Subcutaneous adipose tissue (tissue), 4 donors: ENCODE results near the gene C15orf40. TPM values are rescaled to one million over a fixed set of nuclear protein-coding genes. Genes with fewer than 3 reads are reported as not detected.

ENCODE experiments used
- total RNA-seq, 4 donors: library from RNA; depleted of rRNA; stranded (reverse); fragments of >200 nt; gene quantifications; one replicate each; pipeline ENCODE4 v1.1.0, GENCODE V29; 2016
- TF ChIP-seq, protein P1 (sequence below): fragments of 450-650 bp; IDR thresholded peaks from one replicate; pipeline ENCODE4 v1.5.1; 2016; ENCODE audit warnings: low read depth, mild to moderate bottlenecking, control low read depth, antibody characterized with exemption, moderate library complexity

The C15orf40 gene
- total RNA-seq, 4 donors from 2014 or later = 12.1 to 23.9 (median 12.9) TPM

DNA sequence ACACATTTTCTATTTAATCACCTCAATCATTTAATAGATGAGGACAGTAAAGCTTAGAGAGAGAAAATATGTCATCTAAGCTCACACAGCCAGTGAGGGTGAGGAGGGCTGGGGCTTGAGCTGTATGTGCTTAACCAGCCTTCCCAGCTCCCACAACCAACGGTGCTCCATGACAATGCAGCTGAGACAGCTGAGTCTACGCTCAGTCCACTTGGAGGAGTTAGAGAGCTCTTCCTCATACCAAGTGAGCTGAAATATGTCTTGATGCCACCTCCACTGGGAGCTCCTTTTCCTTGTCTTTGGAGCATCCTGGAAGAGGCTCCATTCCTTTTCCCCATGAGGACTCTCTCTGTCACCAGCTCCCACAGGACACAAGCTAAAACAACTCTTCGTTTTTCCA, 68.3 kb downstream of the C15orf40 start:
- TF ChIP-seq, protein P1, sequence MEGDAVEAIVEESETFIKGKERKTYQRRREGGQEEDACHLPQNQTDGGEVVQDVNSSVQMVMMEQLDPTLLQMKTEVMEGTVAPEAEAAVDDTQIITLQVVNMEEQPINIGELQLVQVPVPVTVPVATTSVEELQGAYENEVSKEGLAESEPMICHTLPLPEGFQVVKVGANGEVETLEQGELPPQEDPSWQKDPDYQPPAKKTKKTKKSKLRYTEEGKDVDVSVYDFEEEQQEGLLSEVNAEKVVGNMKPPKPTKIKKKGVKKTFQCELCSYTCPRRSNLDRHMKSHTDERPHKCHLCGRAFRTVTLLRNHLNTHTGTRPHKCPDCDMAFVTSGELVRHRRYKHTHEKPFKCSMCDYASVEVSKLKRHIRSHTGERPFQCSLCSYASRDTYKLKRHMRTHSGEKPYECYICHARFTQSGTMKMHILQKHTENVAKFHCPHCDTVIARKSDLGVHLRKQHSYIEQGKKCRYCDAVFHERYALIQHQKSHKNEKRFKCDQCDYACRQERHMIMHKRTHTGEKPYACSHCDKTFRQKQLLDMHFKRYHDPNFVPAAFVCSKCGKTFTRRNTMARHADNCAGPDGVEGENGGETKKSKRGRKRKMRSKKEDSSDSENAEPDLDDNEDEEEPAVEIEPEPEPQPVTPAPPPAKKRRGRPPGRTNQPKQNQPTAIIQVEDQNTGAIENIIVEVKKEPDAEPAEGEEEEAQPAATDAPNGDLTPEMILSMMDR = no peak

DNA sequence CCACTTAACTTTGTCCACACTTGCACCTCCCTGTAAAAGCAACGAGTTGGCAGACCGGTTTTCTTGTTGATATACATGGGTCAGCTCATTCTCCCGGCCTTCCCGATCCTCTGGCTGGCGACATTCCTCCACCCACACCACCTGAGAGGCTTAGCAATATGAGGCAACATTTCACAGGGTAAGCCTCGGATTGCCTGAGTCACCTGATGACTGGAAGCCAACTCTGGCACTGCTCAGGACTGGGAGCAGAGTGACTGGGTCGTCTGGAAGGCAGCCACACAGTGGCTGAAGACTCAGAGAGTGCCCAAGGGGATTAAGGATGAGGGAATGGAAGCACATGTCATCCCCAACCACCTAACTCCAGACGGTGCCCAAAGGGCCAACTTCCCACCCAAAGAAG, 68.7 kb downstream of the C15orf40 start:
- TF ChIP-seq, protein P1 = no peak

Other genes with a start within 250 kb of the C15orf40 start
- not detected for gene FSD2, start 205.6 kb downstream of the C15orf40 start, total RNA-seq
- 10 to 100 TPM in 1 of 4 donors, 1 to 10 TPM in 3; 7.7 to 11.5 (median 8.7) TPM for gene WHAMM, start 202.0 kb downstream of the C15orf40 start, total RNA-seq
- gene HOMER2, start 58.9 kb downstream of the C15orf40 start, total RNA-seq = 1 to 10 TPM; 3.6 to 9.8 (median 7.4) TPM
- gene RAMAC, start 25.4 kb downstream of the C15orf40 start, total RNA-seq = 10 to 100 TPM; 12.8 to 13.9 (median 13.8) TPM
- gene BTBD1, start 55.6 kb upstream of the C15orf40 start, total RNA-seq = 10 to 100 TPM; 62.0 to 93.7 (median 78.9) TPM
- gene TM6SF1, start 96.0 kb upstream of the C15orf40 start, total RNA-seq = 10 to 100 TPM in 3 of 4 donors, 1 to 10 TPM in 1; 9.5 to 34.3 (median 14.0) TPM
- gene HDGFL3, start 196.2 kb upstream of the C15orf40 start, total RNA-seq = 10 to 100 TPM; 17.7 to 32.2 (median 29.4) TPM